DND-41 (cell line): ENCODE data around the gene PRKACA.

ENCODE experiments used
- ATAC-seq: fragments of 200-7000 bp; cut with Tn5 transposase; 3 replicates; pipeline ENCODE4 v1.9.1; 2021; ENCODE audit warnings: low read depth; ENCODE audit not compliant: insufficient read depth
- DNase-seq: peaks from one replicate; pipeline ENCODE4 v3.0.0-alpha.2; 2020
- H2AFZ ChIP-seq: 2 replicates; pipeline ENCODE4 v1.6.0; 2012; ENCODE audit warnings: low read depth, low read length
- H3K27ac ChIP-seq: 2 replicates; pipeline ENCODE4 v1.5.1; 2012; ENCODE audit warnings: low read length, inconsistent platforms
- H3K27me3 ChIP-seq: fragments of 200-600 bp; sonication (generic); 2 replicates; pipeline ENCODE4 v1.6.0; 2012; ENCODE audit warnings: low read length, mild to moderate bottlenecking, inconsistent platforms; ENCODE audit not compliant: insufficient read depth, poor library complexity
- H3K36me3 ChIP-seq: 2 replicates; pipeline ENCODE4 v1.5.1; 2012; ENCODE audit warnings: low read length, inconsistent platforms; ENCODE audit not compliant: insufficient read depth
- H3K4me1 ChIP-seq: 2 replicates; pipeline ENCODE4 v1.5.1; 2012; ENCODE audit warnings: mild to moderate bottlenecking, low read length; ENCODE audit not compliant: insufficient read depth
- H3K4me2 ChIP-seq: 2 replicates; pipeline ENCODE4 v1.6.0; 2012; ENCODE audit warnings: mild to moderate bottlenecking, moderate library complexity, low read length, inconsistent platforms; ENCODE audit not compliant: insufficient read depth
- H3K4me3 ChIP-seq, 2 experiments: fragments of 200-600 bp in 1 of 2; shearing (Covaris generic) in 1 of 2; 2 replicates each; pipeline ENCODE4 v1.5.1; 2012 to 2016; ENCODE audit warnings: inconsistent platforms in 2 of 2, low read length in 2 of 2, mild to moderate bottlenecking in 2 of 2, low read depth in 1 of 2, moderate library complexity in 1 of 2
- H3K79me2 ChIP-seq: 2 replicates; pipeline ENCODE4 v1.6.0; 2012; ENCODE audit warnings: low read length, inconsistent platforms; ENCODE audit not compliant: insufficient read depth
- H3K9ac ChIP-seq: 2 replicates; pipeline ENCODE4 v1.6.0; 2012; ENCODE audit warnings: low read depth, mild to moderate bottlenecking, inconsistent platforms, low read length, moderate library complexity
- H3K9me3 ChIP-seq: 2 replicates; pipeline ENCODE4 v1.5.1; 2012; ENCODE audit warnings: low read length, moderate library complexity, mild to moderate bottlenecking, inconsistent platforms; ENCODE audit not compliant: insufficient read depth, severe bottlenecking
- H4K20me1 ChIP-seq: 2 replicates; pipeline ENCODE4 v1.6.0; 2012; ENCODE audit warnings: low read length; ENCODE audit not compliant: insufficient read depth
- EZH2 ChIP-seq: IDR thresholded peaks from 3 replicates; pipeline ENCODE4 v1.6.1; 2012; ENCODE audit warnings: borderline replicate concordance, low read depth, mild to moderate bottlenecking, moderate library complexity, low read length, inconsistent platforms; ENCODE audit not compliant: severe bottlenecking
- TF ChIP-seq, protein P1 (sequence below): IDR thresholded peaks from 2 replicates; pipeline ENCODE4 v1.5.1; 2012; ENCODE audit warnings: borderline replicate concordance, low read length, moderate library complexity, mild to moderate bottlenecking; ENCODE audit not compliant: poor library complexity, severe bottlenecking; ENCODE audit errors: extremely low read depth

The PRKACA gene

DNA sequence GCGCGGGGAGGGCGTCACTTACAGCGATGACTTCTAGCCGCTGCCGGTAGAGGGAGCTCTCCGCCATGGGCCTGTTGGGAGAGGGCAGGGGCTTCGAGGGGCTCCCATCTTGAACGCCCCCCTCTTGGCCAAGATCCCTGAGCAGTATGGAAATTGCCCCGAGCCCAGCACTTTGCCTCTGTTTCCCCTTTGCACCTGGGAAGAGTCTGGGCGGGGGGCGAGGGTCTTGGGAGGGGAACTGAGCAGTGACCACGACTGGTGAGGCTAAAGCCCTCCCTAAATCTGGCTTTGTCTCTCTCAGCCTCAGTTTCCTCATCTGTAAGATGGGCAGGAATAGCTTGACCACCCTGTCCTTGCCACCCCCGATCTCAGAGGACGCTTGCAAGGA, 58.5 kb downstream of the PRKACA start:
- TF ChIP-seq, protein P1, sequence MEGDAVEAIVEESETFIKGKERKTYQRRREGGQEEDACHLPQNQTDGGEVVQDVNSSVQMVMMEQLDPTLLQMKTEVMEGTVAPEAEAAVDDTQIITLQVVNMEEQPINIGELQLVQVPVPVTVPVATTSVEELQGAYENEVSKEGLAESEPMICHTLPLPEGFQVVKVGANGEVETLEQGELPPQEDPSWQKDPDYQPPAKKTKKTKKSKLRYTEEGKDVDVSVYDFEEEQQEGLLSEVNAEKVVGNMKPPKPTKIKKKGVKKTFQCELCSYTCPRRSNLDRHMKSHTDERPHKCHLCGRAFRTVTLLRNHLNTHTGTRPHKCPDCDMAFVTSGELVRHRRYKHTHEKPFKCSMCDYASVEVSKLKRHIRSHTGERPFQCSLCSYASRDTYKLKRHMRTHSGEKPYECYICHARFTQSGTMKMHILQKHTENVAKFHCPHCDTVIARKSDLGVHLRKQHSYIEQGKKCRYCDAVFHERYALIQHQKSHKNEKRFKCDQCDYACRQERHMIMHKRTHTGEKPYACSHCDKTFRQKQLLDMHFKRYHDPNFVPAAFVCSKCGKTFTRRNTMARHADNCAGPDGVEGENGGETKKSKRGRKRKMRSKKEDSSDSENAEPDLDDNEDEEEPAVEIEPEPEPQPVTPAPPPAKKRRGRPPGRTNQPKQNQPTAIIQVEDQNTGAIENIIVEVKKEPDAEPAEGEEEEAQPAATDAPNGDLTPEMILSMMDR: peak; percentile 62
- TF ChIP-seq EZH2: no peak
- H2AFZ ChIP-seq: no peak overlapping the region

GRCh38 chr19:14058182-14059092, 59.1 kb downstream of the PRKACA start:
- TF ChIP-seq, protein P1: no peak
- no peak for TF ChIP-seq EZH2
- no peak for DNase-seq
- no peaks in the 10 kb centered on the region for H4K20me1 ChIP-seq
- no peaks in the 10 kb centered on the region for H3K79me2 ChIP-seq
- H3K36me3 ChIP-seq: no peaks in the 10 kb centered on the region
- H2AFZ ChIP-seq: no peak overlapping the region
- no peaks in the 10 kb centered on the region for H3K27me3 ChIP-seq
- H3K9ac ChIP-seq: no peak overlapping the region
- no peaks in the 10 kb centered on the region for H3K9me3 ChIP-seq
- no peak overlapping the region for H3K27ac ChIP-seq
- peaks cover 7% of the 10 kb centered on the region for H3K4me1 ChIP-seq
- no peak for ATAC-seq
- no peak overlapping the region for H3K4me3 ChIP-seq
- H3K4me2 ChIP-seq: peak overlapping the region; percentile 40; the same call in 1 of the 2 replicates

More for the DNA sequence above, 58.5 kb downstream of the PRKACA start:
- Histone ChIP-seq H3K27me3 (no peaks in the 10 kb centered on the region), H4K20me1 (no peaks in the 10 kb centered on the region), H3K36me3 (no peaks in the 10 kb centered on the region), H3K4me3 (no peak overlapping the region), H3K9ac (no peak overlapping the region), H3K27ac (no peak overlapping the region), H3K79me2 (no peaks in the 10 kb centered on the region), H3K4me2 (no peak overlapping the region), H3K4me1 (peaks cover 7% of the 10 kb centered on the region), H3K9me3 (no peaks in the 10 kb centered on the region)
- DNase-seq (peak; percentile 35), ATAC-seq (no peak)

DNA sequence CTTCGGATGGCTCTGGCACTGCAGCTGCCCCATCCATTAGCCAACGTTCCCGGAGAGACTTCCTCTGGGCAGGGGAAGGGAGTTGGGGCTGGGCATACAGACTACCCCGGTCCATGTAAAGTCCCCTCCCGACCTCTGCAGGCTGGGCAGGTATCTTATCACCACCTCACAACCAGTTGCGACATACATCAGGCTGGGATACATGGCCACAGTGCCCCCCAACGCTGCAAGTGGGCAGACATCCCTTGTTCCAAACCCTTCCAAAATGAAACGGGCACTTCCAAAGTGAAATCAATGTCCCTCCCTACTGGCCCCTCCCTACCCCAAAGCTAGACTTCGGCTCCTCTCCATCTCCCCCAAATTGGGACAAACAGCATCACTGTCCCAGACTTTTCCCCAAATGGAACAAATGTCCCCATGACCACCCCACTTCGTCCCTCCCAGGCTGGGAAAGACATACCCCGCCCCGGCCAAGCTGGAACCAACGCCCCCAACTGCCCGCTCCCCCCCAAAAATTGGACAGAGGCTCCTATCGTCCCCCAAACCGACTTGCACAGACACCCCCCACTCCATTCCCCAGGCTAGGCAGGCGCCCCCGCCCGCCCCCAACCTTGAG, 60.7 kb downstream of the PRKACA start:
- no peak for ATAC-seq
- TF ChIP-seq EZH2: no peak
- TF ChIP-seq, protein P1: no peak
- no peaks in the 10 kb centered on the region for H3K9me3 ChIP-seq
- no peaks in the 10 kb centered on the region for H4K20me1 ChIP-seq
- no peaks in the 10 kb centered on the region for H3K27me3 ChIP-seq
- no peaks in the 10 kb centered on the region for H3K79me2 ChIP-seq
- no peak overlapping the region for H2AFZ ChIP-seq
- no peak overlapping the region for H3K27ac ChIP-seq
- peak overlapping the region; percentile 49 for H3K4me2 ChIP-seq
- no peak for DNase-seq
- 0 out of 2 replicates have a peak, but pooled peaks cover 3% of the 10 kb centered on the region for H3K36me3 ChIP-seq
- no peak overlapping the region for H3K4me3 ChIP-seq
- H3K9ac ChIP-seq: no peak overlapping the region
- peaks cover 7% of the 10 kb centered on the region for H3K4me1 ChIP-seq
